ENCODE measurements around the gene MRFAP1. TPM values are rescaled to one million over a fixed set of nuclear protein-coding genes. Genes with fewer than 3 reads are reported as not detected.
A peak's percentile ranks its signal among the peaks of the same experiment; 100 is the strongest.

MRFAP1 gene
- total and polyA plus RNA-seq, 10 of the 15 experiments (the other 5 are each of a cell fraction or from before 2014, with no cell fraction given) = 18.7 to 105 (median 80.8) TPM

GRCh38 chr4:6674500-6675149 is 34.1 kb downstream of the MRFAP1 start (continued):
- TF ChIP-seq MTA2 (IDR thresholded peaks at IDR 0.05; ENCODE audit: low read depth) = no peak

DNA sequence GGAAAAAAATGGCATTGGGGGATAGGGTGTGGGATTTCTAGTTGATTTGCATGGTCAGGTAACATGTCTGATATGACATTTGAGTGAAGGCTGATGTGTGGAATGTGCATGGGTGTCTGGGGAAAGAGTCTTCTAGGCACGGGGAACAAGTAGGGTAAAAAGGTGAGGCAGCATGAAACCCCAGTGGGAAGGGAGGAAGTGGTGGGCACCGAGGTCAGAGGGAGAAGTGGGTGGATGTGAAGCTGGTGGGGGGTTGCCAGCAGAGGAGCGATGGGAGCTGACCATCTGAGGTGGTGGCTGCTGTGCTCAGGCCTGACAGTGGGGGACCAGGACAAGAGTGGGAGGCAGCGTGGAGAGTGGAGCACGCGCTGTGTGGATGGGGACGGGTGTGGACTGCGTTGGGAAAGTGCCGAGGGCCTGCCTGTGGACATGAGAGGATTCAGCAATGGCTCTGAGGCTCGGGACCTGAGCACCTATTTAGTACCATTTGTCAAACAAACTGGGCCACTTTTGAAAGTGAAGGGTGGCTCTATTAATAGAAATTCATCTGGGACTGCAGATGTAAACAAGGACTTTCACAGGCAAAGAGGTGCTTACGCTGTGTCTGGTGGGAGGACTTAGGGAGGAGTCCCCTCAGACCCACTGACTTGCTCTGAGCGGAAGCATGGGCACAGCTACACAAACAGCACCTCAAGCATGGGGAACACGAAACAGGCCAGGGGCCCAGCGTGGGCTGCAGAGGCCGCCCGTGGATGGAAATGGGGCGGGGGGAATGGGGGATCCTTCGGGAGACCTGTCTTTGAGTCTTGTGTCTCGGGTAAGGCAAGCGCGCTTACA is 36.5 kb downstream of the MRFAP1 start:
- H4K20me1 ChIP-seq (ENCODE audit: control insufficient read depth, insufficient read depth) = no peaks in the 10 kb centered on the region
- RAD21 ChIA-PET (ENCODE audit: unreplicated experiment) = interaction anchor here (1.3 kb wide), 1 partner anchor 197 kb away, joined by 4 read pairs; no protein-coding TSS in a partner anchor
- 88% methylated on average over 21 of the region's 21 CpGs for WGBS (ENCODE audit: insufficient coverage, insufficient replicate concordance, low lambda C conversion rate, missing lambda C conversion rate)
- peaks cover 25% of the 10 kb centered on the region for H3K79me2 ChIP-seq (ENCODE audit: control insufficient read depth, insufficient read depth, low read length)
- peak; percentile 50 for TF ChIP-seq POLR2A (IDR thresholded peaks at IDR 0.05; ENCODE audit: low read depth, low read length)
- no peak for TF ChIP-seq RFX5 (IDR thresholded peaks at IDR 0.05; ENCODE audit: low read depth, low read length)
- no peak for TF ChIP-seq GABPA (IDR thresholded peaks at IDR 0.05; ENCODE audit: low read depth)
- TF ChIP-seq POLR2AphosphoS5 (IDR thresholded peaks at IDR 0.05; ENCODE audit: low read length) = peak; percentile 30; the same call in 1 of the 2 replicates
- in situ Hi-C loops (cut with MboI) = no loop called here
- no peak overlapping the region for H3K9ac ChIP-seq (ENCODE audit: control insufficient read depth, insufficient read depth, low read length)
- no peak overlapping the region for H2AFZ ChIP-seq (ENCODE audit: control insufficient read depth, low read depth, low read length)
- no peak overlapping the region for H3K27ac ChIP-seq (ENCODE audit: control insufficient read depth, insufficient read depth)
- no peaks in the 10 kb centered on the region; the same call in 2 of the 3 replicates for H3K9me3 ChIP-seq (replicated peaks; ENCODE audit: control insufficient read depth, insufficient read depth, low read length)
- FAIRE-seq (no peak), DNase-seq (ENCODE audit: low read depth, low spot score) (no peak), ATAC-seq (no peak)
- no peaks in the 10 kb centered on the region for H3K27me3 ChIP-seq (replicated peaks in 1 of 2; ENCODE audit: control insufficient read depth in 2 of 2, insufficient read depth in 2 of 2, low read length in 1 of 2)
- H3K4me1 ChIP-seq (ENCODE audit: control insufficient read depth, insufficient read depth, low read length) = peaks cover 6% of the 10 kb centered on the region; the same call in 1 of the 2 replicates
- H3K4me3 ChIP-seq = no peak overlapping the region; the same call in 1 of the 2 replicates
- H3K4me2 ChIP-seq (ENCODE audit: control insufficient read depth, insufficient read depth) = peak overlapping the region; percentile 55
- H3K36me3 ChIP-seq (ENCODE audit: control insufficient read depth in 2 of 2, insufficient read depth in 2 of 2, low read length in 1 of 2) = no peaks in the 10 kb centered on the region; a peak in 2 of 4 replicates
- intact Hi-C loops (cut with micrococcal nuclease; ENCODE audit: unreplicated experiment) = no loop called here
- SMC1A ChIA-PET (ENCODE audit: uncharacterized antibody, unreplicated experiment) = interaction anchor here (0.6 to 5.2 kb wide), 3 partner anchors 41 to 328 kb away, joined by 3 to 33 read pairs (median 3); partner anchors contain the start of gene BLOC1S4
- CTCF ChIA-PET = interaction anchor here (1.2 to 2.3 kb wide), 4 partner anchors 25 to 197 kb away, joined by 4 to 23 read pairs (median 6); partner anchors contain the start of gene MRFAP1L1
- POLR2A ChIA-PET = no interaction called here
- BruUV-seq (replicated peaks) = no TSS peak

All from GM12878 (cell line).